ENCODE data around the gene ZNF140. TPM values are rescaled to one million over a fixed set of nuclear protein-coding genes. Genes with fewer than 3 reads are reported as not detected.

Gene ZNF140
- total RNA-seq, 2 donors from 2014 or later, result 10.9 to 15.8 TPM

GRCh38 chr12:133105620-133106019 lies 24.9 kb downstream of the ZNF140 start:
- H3K27me3 Mint-ChIP-seq, result no peaks in the 10 kb centered on the region
- ATAC-seq (no peak), DNase-seq (no peak)
- H3K36me3 Mint-ChIP-seq (ENCODE audit: low read depth), result peaks cover 10% of the 10 kb centered on the region
- no peaks in the 10 kb centered on the region for H3K4me1 Mint-ChIP-seq
- H3K27ac Mint-ChIP-seq, result peak overlapping the region; percentile 5
- H3K9me3 ChIP-seq (ENCODE audit: control insufficient read depth, low read length, poor library complexity, severe bottlenecking), result peaks cover 57% of the 10 kb centered on the region
- no peak overlapping the region for H3K4me3 Mint-ChIP-seq

GRCh38 chr12:133106253-133106652 lies 25.5 kb downstream of the ZNF140 start:
- H3K27me3 Mint-ChIP-seq, result no peaks in the 10 kb centered on the region
- peaks cover 10% of the 10 kb centered on the region for H3K36me3 Mint-ChIP-seq (ENCODE audit: low read depth)
- no peaks in the 10 kb centered on the region for H3K4me1 Mint-ChIP-seq
- H3K27ac Mint-ChIP-seq, result peak overlapping the region; percentile 5
- no peak overlapping the region for H3K4me3 Mint-ChIP-seq
- ATAC-seq (no peak), DNase-seq (no peak)
- peaks cover 58% of the 10 kb centered on the region for H3K9me3 ChIP-seq (ENCODE audit: control insufficient read depth, low read length, poor library complexity, severe bottlenecking)

DNA sequence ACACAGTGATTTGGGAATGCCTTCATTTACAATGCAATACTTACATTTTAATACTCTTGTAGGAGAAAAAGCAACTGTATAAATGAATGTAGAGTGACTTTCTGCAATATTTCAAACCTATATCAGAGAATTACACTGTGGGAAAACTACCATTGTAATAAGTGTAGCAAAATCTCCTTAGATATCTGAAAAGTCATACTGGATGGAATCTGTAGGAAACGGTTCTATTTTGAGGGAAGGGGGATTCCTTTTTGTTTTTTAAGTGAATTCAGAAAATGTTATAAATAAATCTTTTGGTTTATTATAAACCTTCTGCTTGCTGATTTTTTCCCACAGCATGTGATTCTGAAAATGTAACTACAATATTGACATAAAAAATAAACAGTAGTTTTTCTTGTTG lies 26.4 kb downstream of the ZNF140 start:
- H3K4me3 Mint-ChIP-seq, result no peak overlapping the region

GRCh38 chr12:133108150-133108549 lies 27.4 kb downstream of the ZNF140 start:
- Mint-ChIP-seq H3K27me3 (no peaks in the 10 kb centered on the region), H3K36me3 (ENCODE audit: low read depth) (peaks cover 5% of the 10 kb centered on the region), H3K4me3 (no peak overlapping the region), H3K4me1 (no peaks in the 10 kb centered on the region), H3K27ac (no peak overlapping the region)
- peaks cover 57% of the 10 kb centered on the region for H3K9me3 ChIP-seq (ENCODE audit: control insufficient read depth, low read length, poor library complexity, severe bottlenecking)
- DNase-seq (no peak), ATAC-seq (no peak)

More for the DNA sequence above, 26.4 kb downstream of the ZNF140 start:
- H3K9me3 ChIP-seq (ENCODE audit: control insufficient read depth, low read length, poor library complexity, severe bottlenecking), result peaks cover 59% of the 10 kb centered on the region
- H3K4me1 Mint-ChIP-seq, result no peaks in the 10 kb centered on the region
- DNase-seq, result no peak
- H3K27me3 Mint-ChIP-seq, result no peaks in the 10 kb centered on the region
- no peak for ATAC-seq
- peaks cover 7% of the 10 kb centered on the region for H3K36me3 Mint-ChIP-seq (ENCODE audit: low read depth)
- H3K27ac Mint-ChIP-seq, result no peak overlapping the region

DNA sequence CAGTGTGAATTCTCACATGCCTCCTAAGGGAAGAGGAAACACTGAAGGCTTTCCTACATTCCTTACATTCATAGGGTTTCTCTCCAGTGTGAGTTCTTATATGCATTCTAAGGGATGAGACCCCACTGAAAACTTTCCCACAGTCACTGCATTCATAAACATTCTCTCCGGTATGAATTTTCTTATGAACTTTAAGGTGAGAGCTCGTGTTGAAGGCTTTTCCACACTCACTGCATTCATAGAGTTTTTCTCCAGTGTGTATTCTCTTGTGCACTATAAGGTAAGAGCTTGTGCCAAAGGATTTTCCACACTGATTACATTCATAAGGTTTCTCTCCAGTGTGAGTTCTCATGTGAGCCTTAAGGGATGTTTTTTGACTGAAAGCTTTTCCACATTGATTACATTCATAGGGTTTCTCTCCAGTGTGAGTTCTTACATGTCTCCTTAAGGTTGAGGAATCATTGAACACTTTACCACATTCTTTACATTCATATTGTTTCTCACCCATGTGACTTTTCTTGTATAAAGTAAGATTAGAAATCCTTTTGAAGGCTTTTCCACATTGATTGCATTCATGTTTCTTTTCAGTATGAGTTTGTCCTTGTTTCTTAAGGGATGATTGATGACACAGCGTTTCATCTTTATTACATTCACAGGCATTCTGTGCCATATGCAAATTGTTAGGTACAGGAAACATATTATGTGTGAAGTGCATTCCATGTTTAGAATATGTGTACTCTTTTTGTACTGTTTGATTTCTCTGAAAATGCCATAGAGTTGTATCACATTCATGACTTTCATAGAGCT lies 39.9 kb downstream of the ZNF140 start:
- no peak for ATAC-seq
- Mint-ChIP-seq H3K27me3 (no peaks in the 10 kb centered on the region), H3K27ac (no peak overlapping the region), H3K4me3 (no peak overlapping the region), H3K4me1 (no peaks in the 10 kb centered on the region), H3K36me3 (ENCODE audit: low read depth) (peaks cover 9% of the 10 kb centered on the region)
- peaks cover 81% of the 10 kb centered on the region for H3K9me3 ChIP-seq (ENCODE audit: control insufficient read depth, low read length, poor library complexity, severe bottlenecking)
- no peak for DNase-seq

DNA sequence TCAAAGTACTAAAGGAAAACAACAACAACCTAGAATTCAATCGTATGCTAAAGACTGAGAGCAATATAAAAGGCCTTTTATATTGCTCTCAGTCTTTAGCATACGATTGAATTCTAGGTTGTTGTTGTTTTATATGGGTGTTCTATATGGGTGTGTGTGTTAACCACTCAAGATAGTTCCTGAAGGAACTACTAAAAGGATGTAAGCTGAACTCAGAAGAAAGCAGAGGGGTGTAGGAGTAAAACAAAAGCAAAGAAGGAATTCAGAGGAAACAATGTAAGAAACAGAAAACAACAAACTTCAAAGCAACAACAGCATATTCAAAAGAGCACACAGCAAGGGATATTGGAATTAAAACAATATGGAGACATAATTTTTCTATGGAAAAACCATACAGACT lies 44.0 kb downstream of the ZNF140 start:
- DNase-seq (no peak), ATAC-seq (no peak)
- Mint-ChIP-seq H3K27ac (no peak overlapping the region), H3K36me3 (ENCODE audit: low read depth) (peaks cover 4% of the 10 kb centered on the region), H3K27me3 (no peaks in the 10 kb centered on the region), H3K4me1 (peaks cover 2% of the 10 kb centered on the region), H3K4me3 (no peak overlapping the region)
- peaks cover 57% of the 10 kb centered on the region for H3K9me3 ChIP-seq (ENCODE audit: control insufficient read depth, low read length, poor library complexity, severe bottlenecking)

GRCh38 chr12:133129368-133130037 lies 48.8 kb downstream of the ZNF140 start:
- Mint-ChIP-seq H3K27ac (peak overlapping the region; percentile 91), H3K27me3 (no peaks in the 10 kb centered on the region), H3K4me1 (peaks cover 6% of the 10 kb centered on the region), H3K36me3 (ENCODE audit: low read depth) (peaks cover 4% of the 10 kb centered on the region), H3K4me3 (peak overlapping the region; percentile 89)
- ATAC-seq (peak; percentile 8), DNase-seq (no peak)
- peaks cover 27% of the 10 kb centered on the region for H3K9me3 ChIP-seq (ENCODE audit: control insufficient read depth, low read length, poor library complexity, severe bottlenecking)

DNA sequence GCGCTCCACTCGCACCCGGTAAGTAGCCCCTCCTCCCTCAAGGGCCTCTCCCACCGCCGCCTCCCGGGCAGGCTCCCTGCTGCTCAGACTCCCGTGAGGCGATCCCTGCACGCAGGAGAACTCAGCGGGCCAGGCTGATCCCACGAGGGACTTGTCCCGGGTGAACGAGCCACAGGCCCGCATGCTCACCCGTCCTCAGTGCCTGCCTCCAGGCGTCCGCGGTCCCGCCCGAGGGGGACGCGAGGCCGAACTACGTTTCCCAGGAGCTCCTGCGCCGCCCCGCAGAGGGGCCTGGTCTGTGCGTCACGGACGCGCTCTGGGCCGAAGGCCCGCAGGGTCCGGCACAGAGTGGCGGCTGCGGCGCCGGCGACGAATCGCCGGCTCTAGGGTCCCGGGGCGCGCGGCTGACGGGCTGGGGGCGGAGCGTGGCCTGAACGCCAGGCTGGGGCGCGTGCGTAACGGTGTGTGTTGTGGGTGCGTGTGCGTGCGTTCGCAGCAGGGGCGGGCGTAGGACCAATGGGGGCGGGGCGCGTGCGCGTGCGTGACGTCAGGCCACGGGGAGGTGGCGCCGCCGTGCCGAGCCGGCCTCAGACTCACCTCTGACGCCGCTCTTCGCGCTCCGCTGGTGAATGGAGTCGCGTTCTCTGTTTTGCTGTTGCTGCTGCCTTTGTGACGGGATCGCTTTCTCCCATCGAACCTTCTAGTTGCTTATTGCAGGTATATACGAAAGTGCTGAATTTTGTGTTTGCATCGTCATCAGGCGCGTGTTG lies 49.5 kb downstream of the ZNF140 start, which contains the start of the genes ZNF10 and ZNF891:
ZNF10 (plus strand) TSS at position 590 of the 770 bp plus-strand sequence. CDS start 13,866 bp downstream, outside the sequence.
ZNF891 (minus strand) TSS at position 237 of the 770 bp plus-strand sequence. CDS start 8,356 bp downstream, outside the sequence.
- H3K36me3 Mint-ChIP-seq (ENCODE audit: low read depth), result peaks cover 6% of the 10 kb centered on the region
- peaks cover 22% of the 10 kb centered on the region for H3K9me3 ChIP-seq (ENCODE audit: control insufficient read depth, low read length, poor library complexity, severe bottlenecking)
- DNase-seq, result peak; percentile 91 to 96 (median 91)
- peak within 1 kb of the TSS; percentile 91 for H3K27ac Mint-ChIP-seq
- peak; percentile 88 for ATAC-seq
- H3K27me3 Mint-ChIP-seq, result no peaks in the 10 kb centered on the region
- H3K4me1 Mint-ChIP-seq, result peaks cover 6% of the 10 kb centered on the region
- H3K4me3 Mint-ChIP-seq, result peak within 1 kb of the TSS; percentile 89

GRCh38 chr12:133130808-133131128 lies 50.0 kb downstream of the ZNF140 start:
- peak in 2 of 3 donors; percentile 16 to 40 for DNase-seq
- Mint-ChIP-seq H3K27me3 (no peaks in the 10 kb centered on the region), H3K27ac (peak overlapping the region; percentile 91), H3K4me1 (peaks cover 6% of the 10 kb centered on the region), H3K36me3 (ENCODE audit: low read depth) (peaks cover 8% of the 10 kb centered on the region), H3K4me3 (peak overlapping the region; percentile 89)
- H3K9me3 ChIP-seq (ENCODE audit: control insufficient read depth, low read length, poor library complexity, severe bottlenecking), result peaks cover 22% of the 10 kb centered on the region
- ATAC-seq, result peak; percentile 29

DNA sequence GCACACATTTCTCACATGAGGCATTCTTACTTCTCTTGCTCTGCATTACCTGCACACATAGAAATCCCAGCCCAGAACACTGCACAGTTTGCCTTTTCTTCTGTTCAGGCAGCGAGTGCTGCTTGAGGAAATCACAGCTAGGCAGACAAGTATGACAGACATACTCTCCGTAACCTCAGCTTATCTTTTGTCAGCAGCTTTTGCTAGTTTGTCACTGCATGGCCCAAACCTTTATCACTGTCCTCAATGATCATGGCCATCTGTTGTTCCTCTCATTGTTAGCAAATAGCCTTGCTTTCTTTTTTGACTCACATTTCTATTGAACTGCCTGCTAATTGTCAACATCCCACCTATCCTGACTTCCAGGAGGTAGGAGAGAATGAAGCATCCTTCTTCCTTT lies 55.0 kb downstream of the ZNF140 start:
- no peak overlapping the region for H3K4me3 Mint-ChIP-seq
- H3K36me3 Mint-ChIP-seq (ENCODE audit: low read depth), result peaks cover 20% of the 10 kb centered on the region
- ATAC-seq (no peak), DNase-seq (no peak)
- no peak overlapping the region for H3K27ac Mint-ChIP-seq
- H3K27me3 Mint-ChIP-seq, result no peaks in the 10 kb centered on the region
- peaks cover 2% of the 10 kb centered on the region for H3K4me1 Mint-ChIP-seq
- H3K9me3 ChIP-seq (ENCODE audit: control insufficient read depth, low read length, poor library complexity, severe bottlenecking), result peaks cover 49% of the 10 kb centered on the region

DNA sequence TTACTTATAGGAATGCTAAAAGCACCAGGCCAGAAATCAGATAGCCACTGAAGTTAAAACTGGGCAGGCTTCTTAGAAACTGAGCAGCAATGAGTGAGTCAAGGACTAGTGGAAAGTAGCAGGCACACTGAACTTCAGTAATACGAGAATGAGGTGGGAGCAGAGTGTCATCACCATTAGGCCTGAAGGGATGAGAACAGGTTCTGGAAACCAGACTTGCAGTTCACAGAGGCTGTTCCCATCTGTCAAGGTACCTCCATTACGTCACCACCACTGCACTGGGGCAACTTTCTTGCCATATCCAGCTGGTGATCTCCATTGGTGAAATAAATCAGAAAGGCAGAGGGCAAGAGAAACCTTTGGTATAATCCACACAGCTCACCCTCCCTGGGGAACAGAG lies 65.3 kb downstream of the ZNF140 start:
- DNase-seq (no peak), ATAC-seq (no peak)
- no peaks in the 10 kb centered on the region for H3K27me3 Mint-ChIP-seq
- H3K4me1 Mint-ChIP-seq, result no peaks in the 10 kb centered on the region
- H3K27ac Mint-ChIP-seq, result no peak overlapping the region
- H3K36me3 Mint-ChIP-seq (ENCODE audit: low read depth), result peaks cover 9% of the 10 kb centered on the region
- no peak overlapping the region for H3K4me3 Mint-ChIP-seq
- H3K9me3 ChIP-seq (ENCODE audit: control insufficient read depth, low read length, poor library complexity, severe bottlenecking), result peaks cover 22% of the 10 kb centered on the region

- Mint-ChIP-seq H3K27ac (no peak overlapping the region), H3K27me3 (no peaks in the 10 kb centered on the region), H3K36me3 (ENCODE audit: low read depth) (peaks cover 20% of the 10 kb centered on the region), H3K4me3 (no peak overlapping the region), H3K4me1 (no peaks in the 10 kb centered on the region)
- ATAC-seq, result no peak
- no peak for DNase-seq
- H3K9me3 ChIP-seq (ENCODE audit: control insufficient read depth, low read length, poor library complexity, severe bottlenecking), result peaks cover 48% of the 10 kb centered on the region
Observed at GRCh38 chr12:133156125-133156690, 75.5 kb downstream of the ZNF140 start.

All from T-helper 17 cell (primary cell).